Fibroblast of villous mesenchyme (primary cell): ENCODE results near the gene ZNF492. TPM values are rescaled to one million over a fixed set of nuclear protein-coding genes. Genes with fewer than 3 reads are reported as not detected.

Experiments used
- DNase-seq: peaks from one replicate; pipeline ENCODE4 v3.0.0-alpha.2; 2010; ENCODE audit warnings: low read depth
- H3K4me3 ChIP-seq: 2 replicates; pipeline ENCODE4 v1.5.1; 2011; ENCODE audit warnings: low read depth, mild to moderate bottlenecking, low read length
- total RNA-seq: library from RNA; depleted of rRNA; stranded (reverse); fragments of >200 nt; gene quantifications from 2 replicates; pipeline ENCODE4 v1.2.3, GENCODE V29; 2012
- TF ChIP-seq, protein P1 (sequence below): IDR thresholded peaks from 2 replicates; pipeline ENCODE4 v1.5.1; 2012; ENCODE audit warnings: low read depth, mild to moderate bottlenecking, low read length; ENCODE audit not compliant: insufficient read depth

ZNF492 gene
- total RNA-seq, 1 donor, result 0.43 TPM

DNA sequence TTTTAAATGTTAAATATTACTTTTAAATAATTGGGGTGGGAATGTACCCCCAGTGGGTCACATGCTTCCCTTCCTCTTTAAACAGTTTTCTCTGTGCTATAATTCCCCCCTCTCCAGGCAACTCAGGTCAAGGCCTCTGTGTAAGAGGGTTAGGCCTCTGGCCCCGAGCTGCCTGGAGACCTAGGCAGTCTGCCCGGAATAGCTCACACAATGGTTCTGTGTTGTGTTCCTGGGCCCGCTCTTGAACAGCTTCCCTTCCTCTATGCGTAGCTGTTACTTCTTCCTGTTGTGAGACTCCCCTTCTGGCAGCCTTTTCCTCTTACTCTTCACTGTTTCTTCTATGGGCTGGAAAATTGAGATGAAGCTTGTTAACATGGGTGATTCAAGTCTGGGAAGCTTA, 14.8 kb upstream of the ZNF492 start:
- no peak overlapping the region for H3K4me3 ChIP-seq
- no peak for DNase-seq
- TF ChIP-seq, protein P1, sequence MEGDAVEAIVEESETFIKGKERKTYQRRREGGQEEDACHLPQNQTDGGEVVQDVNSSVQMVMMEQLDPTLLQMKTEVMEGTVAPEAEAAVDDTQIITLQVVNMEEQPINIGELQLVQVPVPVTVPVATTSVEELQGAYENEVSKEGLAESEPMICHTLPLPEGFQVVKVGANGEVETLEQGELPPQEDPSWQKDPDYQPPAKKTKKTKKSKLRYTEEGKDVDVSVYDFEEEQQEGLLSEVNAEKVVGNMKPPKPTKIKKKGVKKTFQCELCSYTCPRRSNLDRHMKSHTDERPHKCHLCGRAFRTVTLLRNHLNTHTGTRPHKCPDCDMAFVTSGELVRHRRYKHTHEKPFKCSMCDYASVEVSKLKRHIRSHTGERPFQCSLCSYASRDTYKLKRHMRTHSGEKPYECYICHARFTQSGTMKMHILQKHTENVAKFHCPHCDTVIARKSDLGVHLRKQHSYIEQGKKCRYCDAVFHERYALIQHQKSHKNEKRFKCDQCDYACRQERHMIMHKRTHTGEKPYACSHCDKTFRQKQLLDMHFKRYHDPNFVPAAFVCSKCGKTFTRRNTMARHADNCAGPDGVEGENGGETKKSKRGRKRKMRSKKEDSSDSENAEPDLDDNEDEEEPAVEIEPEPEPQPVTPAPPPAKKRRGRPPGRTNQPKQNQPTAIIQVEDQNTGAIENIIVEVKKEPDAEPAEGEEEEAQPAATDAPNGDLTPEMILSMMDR, result no peak

DNA sequence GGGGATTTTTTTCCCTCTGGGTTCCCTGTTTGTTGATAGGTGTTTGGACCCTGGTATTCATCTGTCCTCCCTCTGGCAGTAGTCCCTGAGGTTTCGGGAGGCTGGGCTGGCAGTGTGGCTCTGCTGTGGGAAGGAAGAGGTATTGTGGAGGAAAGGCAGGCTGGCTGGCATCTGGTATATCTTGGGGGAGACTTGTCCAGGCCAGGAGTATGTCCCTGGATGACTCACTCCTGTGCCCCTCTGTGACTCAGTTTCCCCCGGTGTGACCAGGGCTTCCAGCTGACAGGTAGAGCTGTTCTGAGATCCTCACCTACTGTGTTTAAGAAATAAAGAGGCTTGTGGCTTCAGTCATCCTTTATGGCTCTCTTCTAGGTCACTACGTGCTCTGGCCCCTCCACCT, 14.2 kb upstream of the ZNF492 start:
- TF ChIP-seq, protein P1, result no peak
- DNase-seq, result no peak
- no peak overlapping the region for H3K4me3 ChIP-seq

DNA sequence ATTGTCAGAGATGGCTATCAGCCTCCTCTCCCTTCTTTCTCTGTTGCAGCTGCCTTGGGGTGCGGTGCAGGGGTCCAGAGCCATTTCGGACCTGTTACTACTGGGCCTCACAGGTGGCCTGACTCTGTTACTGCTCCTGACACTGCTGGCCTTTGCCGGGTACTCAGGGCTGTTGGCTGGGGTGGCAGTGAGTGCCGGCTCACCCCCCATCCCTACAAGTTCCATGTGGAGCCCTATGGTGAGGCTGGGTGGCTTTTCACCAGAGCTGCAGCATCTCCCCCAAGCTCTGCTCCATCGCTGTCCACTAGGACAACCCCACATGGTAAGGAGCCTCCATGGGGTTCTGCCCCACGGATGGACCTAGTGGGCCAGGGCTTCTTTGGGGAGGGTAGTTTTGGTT, 13.7 kb upstream of the ZNF492 start:
- no peak overlapping the region for H3K4me3 ChIP-seq
- TF ChIP-seq, protein P1, result no peak
- DNase-seq, result no peak

DNA sequence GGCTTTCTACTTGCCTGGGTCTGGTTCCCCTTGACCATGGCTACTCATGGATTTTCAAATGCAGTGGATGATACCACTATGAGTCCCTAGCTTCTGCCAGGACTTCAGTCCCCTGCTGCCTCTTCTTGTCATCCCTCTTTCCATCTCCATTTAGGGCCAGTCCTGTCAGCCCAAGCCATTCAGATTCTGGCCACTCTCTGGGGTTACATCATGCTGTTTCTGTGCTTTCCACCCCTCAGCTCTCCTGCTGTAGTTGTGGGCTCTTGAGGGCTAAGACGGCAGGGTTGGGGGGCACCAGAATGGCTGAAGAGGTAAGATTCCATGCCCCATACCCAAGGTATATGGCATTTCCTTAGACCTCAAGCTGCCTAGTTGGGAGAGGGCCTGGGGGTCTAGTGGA, 13.2 kb upstream of the ZNF492 start:
- TF ChIP-seq, protein P1, result no peak
- DNase-seq, result no peak

DNA sequence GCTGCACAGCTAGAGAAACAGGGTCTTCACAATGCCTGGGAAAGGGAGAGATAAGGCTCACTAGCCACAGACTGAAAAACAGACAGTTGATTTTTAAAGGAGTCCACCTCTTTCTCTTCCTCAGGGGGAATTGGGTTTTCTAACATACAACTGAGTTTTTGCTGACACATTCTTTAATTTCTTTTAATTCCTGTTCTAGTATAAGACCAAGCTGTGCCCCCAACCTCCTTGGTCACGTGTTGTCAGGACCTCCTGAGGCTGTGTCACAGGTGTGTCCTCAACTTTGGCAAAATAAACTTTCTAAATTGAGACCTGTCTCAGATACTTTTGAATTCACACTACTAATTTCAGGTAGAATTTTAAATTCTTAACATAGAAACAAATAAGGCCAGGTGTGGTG, 12.1 kb upstream of the ZNF492 start:
- TF ChIP-seq, protein P1, result no peak
- DNase-seq, result no peak
- no peak overlapping the region for H3K4me3 ChIP-seq

More for the DNA sequence above, 13.2 kb upstream of the ZNF492 start:
- H3K4me3 ChIP-seq, result no peak overlapping the region

DNA sequence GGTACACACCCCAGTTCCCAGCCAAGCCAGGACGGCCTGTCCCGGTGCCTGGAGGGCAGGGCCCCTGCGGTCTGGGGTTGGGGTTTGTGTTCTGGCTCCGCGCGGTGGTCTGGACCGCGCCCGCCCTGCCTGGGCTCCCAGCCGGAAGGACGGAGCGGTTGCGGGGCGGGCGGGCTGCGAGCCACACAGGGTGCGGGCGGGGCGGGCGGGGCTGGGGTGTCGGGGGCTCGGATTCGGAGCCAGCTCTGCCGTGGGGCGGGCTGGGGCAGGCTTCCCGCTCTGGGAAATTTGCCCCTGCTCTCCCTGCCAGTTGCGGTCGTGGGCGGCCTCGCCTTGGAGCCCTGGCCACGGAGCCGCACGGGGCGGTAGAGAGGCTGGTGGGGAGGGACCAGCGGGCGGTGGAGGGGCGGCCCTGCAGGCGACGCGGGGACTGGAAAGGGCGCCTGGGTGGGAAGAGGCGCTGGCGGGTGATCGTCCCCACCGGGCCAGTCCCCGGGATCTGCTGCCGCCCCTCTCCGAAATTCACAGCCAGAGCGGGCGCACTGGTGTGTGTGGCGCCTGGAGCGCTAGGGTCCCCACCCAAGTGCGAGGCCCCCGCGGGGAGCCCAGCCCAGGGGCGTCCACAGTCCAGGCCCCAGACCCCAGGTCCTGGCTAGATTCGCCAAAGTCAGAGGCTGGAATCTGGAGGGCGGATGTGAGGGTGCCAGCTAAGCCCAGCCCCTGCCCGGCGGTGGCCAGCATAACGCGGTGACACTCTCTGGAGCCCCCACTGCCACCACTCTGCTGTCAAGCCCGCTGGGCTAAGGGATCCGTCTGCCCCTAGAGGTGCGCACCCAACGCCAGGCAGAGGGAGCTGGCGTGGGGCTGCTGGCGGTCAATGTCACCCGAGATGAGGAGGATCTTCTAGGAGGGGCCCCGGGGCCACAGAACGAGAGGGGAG, 11.0 kb upstream of the ZNF492 start:
- no peak overlapping the region for H3K4me3 ChIP-seq
- DNase-seq, result no peak
- TF ChIP-seq, protein P1, result no peak
